Smooth muscle cell (in vitro differentiated cells): ENCODE data around the gene GNAS-AS1. TPM values are rescaled to one million over a fixed set of nuclear protein-coding genes. Genes with fewer than 3 reads are reported as not detected.

ENCODE experiments used
- DNase-seq: peaks from one replicate; lab custom pipeline; 2025; ENCODE audit not compliant: unreplicated experiment; lab: John Stamatoyannopoulos, UW
- H2AFZ ChIP-seq: fragments of 200-600 bp; sonication (generic); 2 replicates; pipeline ENCODE4 v1.6.0; 2016; ENCODE audit warnings: antibody characterized with exemption, low read depth, mild to moderate bottlenecking
- H3F3A ChIP-seq: fragments of 200-600 bp; sonication (generic); 2 replicates; pipeline ENCODE4 v1.6.0; 2017; ENCODE audit warnings: antibody characterized with exemption, low read depth
- H3K27ac ChIP-seq: fragments of 200-600 bp; sonication (generic); 2 replicates; pipeline ENCODE4 v1.5.1; 2016; ENCODE audit warnings: low read depth, mild to moderate bottlenecking
- H3K27me3 ChIP-seq: fragments of 200-600 bp; sonication (generic); 2 replicates; pipeline ENCODE4 v1.6.1; 2016; ENCODE audit warnings: low read depth, mild to moderate bottlenecking
- H3K36me3 ChIP-seq: fragments of 200-600 bp; sonication (generic); 2 replicates; pipeline ENCODE4 v1.5.1; 2016; ENCODE audit warnings: low read depth
- H3K4me1 ChIP-seq: fragments of 200-600 bp; sonication (generic); 2 replicates; pipeline ENCODE4 v1.5.1; 2016; ENCODE audit warnings: low read depth
- H3K4me2 ChIP-seq: fragments of 200-600 bp; sonication (generic); 2 replicates; pipeline ENCODE4 v1.6.0; 2016; ENCODE audit warnings: mild to moderate bottlenecking
- H3K4me3 ChIP-seq: fragments of 200-600 bp; sonication (generic); 2 replicates; pipeline ENCODE4 v1.5.1; 2016; ENCODE audit warnings: mild to moderate bottlenecking
- H3K79me2 ChIP-seq: fragments of 200-600 bp; sonication (generic); 2 replicates; pipeline ENCODE4 v1.6.0; 2016; ENCODE audit warnings: low read depth, mild to moderate bottlenecking
- H3K9ac ChIP-seq: fragments of 200-600 bp; sonication (generic); 2 replicates; pipeline ENCODE4 v1.6.0; 2016; ENCODE audit warnings: low read depth
- H3K9me3 ChIP-seq: fragments of 200-600 bp; sonication (generic); replicated peaks from 2 replicates; pipeline ENCODE4 v1.5.1; 2016; ENCODE audit warnings: low read depth
- H4K20me1 ChIP-seq: fragments of 200-600 bp; sonication (generic); 2 replicates; pipeline ENCODE4 v1.6.0; 2016; ENCODE audit warnings: low read depth
- CTCF ChIP-seq: fragments of 200-600 bp; sonication (generic); IDR thresholded peaks from 2 replicates; pipeline ENCODE4 v1.5.1; 2017; ENCODE audit warnings: borderline replicate concordance, mild to moderate bottlenecking, antibody characterized with exemption; ENCODE audit not compliant: insufficient read depth, poor library complexity, severe bottlenecking
- WGBS: methylation state at CpG from one replicate; pipeline ENCODE4 v1.1.7; 2016; ENCODE audit warnings: low lambda C conversion rate; 5-methylcytosine and 5-hydroxymethylcytosine counted together
- polyA plus RNA-seq: library from polyadenylated mRNA; unstranded; fragments of >200 nt; fragmentation: Nextera tagmentation; extraction: Ambion mirVana; gene quantifications from 2 replicates; pipeline ENCODE4 v1.2.1, GENCODE V29; 2016
- total RNA-seq: library from RNA; depleted of rRNA; stranded (reverse); fragments of >200 nt; gene quantifications from 2 replicates; pipeline ENCODE4 v1.2.3, GENCODE V29; 2014

GNAS-AS1 gene
- total and polyA plus RNA-seq, 2 experiments from 2014 or later = 0.40 TPM; not detected in 1

DNA sequence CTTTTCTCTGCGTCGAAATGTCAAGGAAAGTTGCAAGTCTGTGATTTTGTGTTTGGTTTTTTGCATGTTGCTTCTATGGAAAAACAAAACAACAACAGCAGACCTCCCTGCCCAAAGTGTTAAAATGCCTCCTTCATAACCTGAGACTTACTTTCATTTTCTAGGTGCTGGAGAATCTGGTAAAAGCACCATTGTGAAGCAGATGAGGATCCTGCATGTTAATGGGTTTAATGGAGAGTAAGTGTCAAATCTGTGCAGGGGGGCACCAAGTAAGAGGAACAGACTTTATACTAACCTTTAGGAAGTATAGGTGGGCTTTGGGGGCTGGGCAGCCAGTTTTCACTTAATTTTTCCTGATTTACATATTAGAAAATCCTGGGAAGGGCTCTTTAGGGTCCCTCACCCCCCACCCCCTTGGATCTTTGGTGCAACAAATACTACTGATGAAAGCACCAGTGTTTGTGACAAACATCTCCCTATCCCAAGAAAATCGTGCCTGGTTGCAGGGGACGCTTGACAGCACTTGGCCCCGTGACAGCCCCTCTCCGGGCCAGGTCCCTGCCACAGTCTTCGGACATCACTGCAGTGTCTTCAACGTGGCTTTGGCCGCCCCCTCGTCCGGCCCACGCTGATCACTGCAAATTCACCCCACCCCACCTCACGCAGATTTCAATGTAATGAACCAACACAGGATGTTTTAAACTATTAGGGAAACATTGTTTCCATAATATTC is 44.9 kb upstream of the GNAS-AS1 start:
- Histone ChIP-seq H4K20me1 (peaks cover 82% of the 10 kb centered on the region), H3K4me3 (peak overlapping the region; percentile 100), H2AFZ (no peak overlapping the region)

DNA sequence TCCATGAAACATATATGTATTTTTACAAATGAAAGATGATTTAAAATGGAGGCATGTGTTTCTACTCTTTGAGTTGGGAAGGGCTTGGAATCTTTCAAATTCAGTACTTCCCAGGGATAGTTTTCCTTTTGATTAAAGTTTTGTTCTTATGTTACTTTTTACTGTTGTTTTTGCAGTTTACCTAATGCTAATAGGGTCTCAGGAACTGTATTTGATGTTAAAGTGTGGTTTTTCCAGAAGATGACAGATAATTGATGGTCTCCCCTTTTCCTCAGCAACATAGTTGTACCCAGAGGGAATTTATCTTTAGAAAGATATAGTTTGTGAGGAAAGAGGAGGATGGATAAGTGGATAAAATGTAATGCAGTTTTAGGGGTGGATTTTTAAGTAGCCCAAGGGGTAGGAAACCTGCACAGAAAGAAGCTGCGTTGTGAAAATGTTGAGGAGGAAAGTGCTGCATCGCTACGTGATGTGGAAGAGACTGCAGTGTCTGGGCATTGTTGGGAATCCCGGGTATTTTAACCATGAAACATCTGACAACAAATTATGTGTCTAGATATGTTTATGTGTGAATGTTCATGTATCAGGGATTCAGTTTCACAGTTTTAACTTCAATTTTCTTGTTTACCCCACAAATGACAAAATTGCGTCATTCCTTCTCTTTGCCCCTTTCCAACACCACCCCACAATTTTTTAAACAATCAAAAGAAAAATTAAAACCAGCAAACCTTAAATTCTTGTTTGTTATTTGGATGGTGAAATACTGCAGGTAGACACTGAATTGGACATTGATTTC is 44.1 kb upstream of the GNAS-AS1 start:
- Histone ChIP-seq H4K20me1 (peaks cover 74% of the 10 kb centered on the region), H3K4me2 (peak overlapping the region; percentile 96), H3K9me3 (no peaks in the 10 kb centered on the region), H2AFZ (no peak overlapping the region), H3K27ac (peak overlapping the region; percentile 100), H3K4me3 (peak overlapping the region; percentile 100), H3K4me1 (peaks cover 60% of the 10 kb centered on the region), H3F3A (peaks cover 12% of the 10 kb centered on the region), H3K79me2 (peaks cover 81% of the 10 kb centered on the region), H3K36me3 (peaks cover 3% of the 10 kb centered on the region), H3K27me3 (no peaks in the 10 kb centered on the region), H3K9ac (peak overlapping the region; percentile 99)
- DNase-seq = no peak
- TF ChIP-seq CTCF = no peak
- WGBS = 42% methylated on average over 5 of the region's 5 CpGs

More for the DNA sequence above, 44.9 kb upstream of the GNAS-AS1 start:
- TF ChIP-seq CTCF = no peak
- no peaks in the 10 kb centered on the region for H3K27me3 ChIP-seq
- peaks cover 19% of the 10 kb centered on the region for H3F3A ChIP-seq
- H3K9ac ChIP-seq = no peak overlapping the region
- WGBS = 69% methylated on average over 13 of the region's 13 CpGs
- no peak for DNase-seq
- H3K36me3 ChIP-seq = peaks cover 3% of the 10 kb centered on the region
- H3K79me2 ChIP-seq = peaks cover 86% of the 10 kb centered on the region
- H3K27ac ChIP-seq = peak overlapping the region; percentile 100
- peak overlapping the region; percentile 96 for H3K4me2 ChIP-seq
- no peaks in the 10 kb centered on the region for H3K9me3 ChIP-seq
- H3K4me1 ChIP-seq = peaks cover 66% of the 10 kb centered on the region

DNA sequence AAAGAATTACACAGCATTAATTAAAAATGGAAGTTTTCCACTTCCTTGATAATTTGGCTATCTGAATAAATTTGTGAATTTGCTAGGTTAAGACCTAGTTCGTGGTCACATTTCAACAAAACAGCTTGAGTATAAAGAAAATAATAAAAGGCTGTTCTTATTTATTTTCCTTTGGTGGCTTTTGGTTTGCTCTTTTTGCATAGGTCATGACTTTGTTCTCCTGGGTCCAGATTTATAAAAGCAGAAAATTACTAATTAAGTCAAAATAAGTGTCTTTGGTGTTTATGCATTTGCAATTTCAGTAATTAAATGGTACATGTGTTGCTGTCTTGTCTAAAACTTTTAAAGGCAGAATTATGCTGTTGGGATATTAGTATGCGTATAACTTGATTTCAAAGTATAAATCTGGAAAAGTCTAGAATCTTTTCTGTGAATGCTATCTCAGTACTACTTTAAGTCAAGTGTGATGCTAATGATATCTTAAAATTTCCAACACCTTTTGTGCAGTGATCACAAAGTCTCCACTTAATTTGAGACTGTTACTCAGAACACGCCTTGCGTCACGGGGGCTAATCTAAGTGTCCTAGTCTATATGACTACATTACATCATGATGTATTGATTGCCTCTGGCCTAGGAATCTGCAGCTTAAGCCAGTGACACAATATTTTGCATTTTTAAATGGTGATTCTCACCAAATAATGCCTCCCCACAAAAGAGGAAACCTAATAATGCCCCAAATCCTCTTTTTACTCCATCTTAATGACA is 42.8 kb upstream of the GNAS-AS1 start:
- peak overlapping the region; percentile 99 for H3K9ac ChIP-seq
- H3K4me3 ChIP-seq = peak overlapping the region; percentile 100
- TF ChIP-seq CTCF = no peak
- no peak overlapping the region for H2AFZ ChIP-seq
- WGBS = 24% methylated on average over 5 of the region's 5 CpGs
- H4K20me1 ChIP-seq = peaks cover 61% of the 10 kb centered on the region
- H3K27ac ChIP-seq = peak overlapping the region; percentile 100
- H3K4me1 ChIP-seq = peaks cover 49% of the 10 kb centered on the region
- peaks cover 11% of the 10 kb centered on the region for H3F3A ChIP-seq
- peaks cover 68% of the 10 kb centered on the region for H3K79me2 ChIP-seq
- H3K27me3 ChIP-seq = no peaks in the 10 kb centered on the region
- DNase-seq = no peak
- H3K9me3 ChIP-seq = no peaks in the 10 kb centered on the region
- H3K4me2 ChIP-seq = peak overlapping the region; percentile 96
- peaks cover 3% of the 10 kb centered on the region for H3K36me3 ChIP-seq
